Peyer's patch (tissue), 4 donors: ENCODE results near the gene REST. TPM values are rescaled to one million over a fixed set of nuclear protein-coding genes. Genes with fewer than 3 reads are reported as not detected.
"Not testable (repeated sequence)": the region's sequence is repeated elsewhere in the genome, so short reads cannot be mapped to it uniquely, and the experiment has no call there.

Experiments used
- DNase-seq, 3 donors: peaks; one replicate each; pipeline ENCODE4 v3.0.0-alpha.2; 2017 to 2019
- H3K27ac ChIP-seq, 4 donors: fragments of 200-600 bp; sonication (generic); one replicate each; pipeline ENCODE4 v1.5.1; 2016 to 2019
- H3K27me3 ChIP-seq, 2 donors: fragments of 200-600 bp; sonication (generic); one replicate each; pipeline ENCODE4 v1.5.1; 2019
- H3K36me3 ChIP-seq, 3 donors: fragments of 200-600 bp; sonication (generic); one replicate each; pipeline ENCODE4 v1.5.1; 2016 to 2019
- H3K4me1 ChIP-seq, 4 donors: fragments of 200-600 bp; sonication (generic); one replicate each; pipeline ENCODE4 v1.5.1; 2016 to 2019
- H3K4me3 ChIP-seq, 4 donors: fragments of 200-600 bp; sonication (generic); 1 replicate in 3 of 4; 2 replicates in 1 of 4; pipeline ENCODE4 v1.5.1; 2016 to 2019; ENCODE audit warnings: mild to moderate bottlenecking in 1 of 4
- H3K9me3 ChIP-seq, 4 donors: fragments of 200-600 bp; sonication (generic); one replicate each; pipeline ENCODE4 v1.5.1; 2016 to 2019; ENCODE audit warnings: mild to moderate bottlenecking in 1 of 4
- POLR2A ChIP-seq, 2 donors: fragments of 450-650 bp; IDR thresholded peaks; one replicate each; pipeline ENCODE4 v1.5.1; 2017; ENCODE audit warnings: antibody characterized with exemption in 2 of 2, mild to moderate bottlenecking in 2 of 2, moderate library complexity in 2 of 2
- total RNA-seq, 4 donors: library from RNA; depleted of rRNA; stranded (reverse); fragments of >200 nt; gene quantifications; one replicate each; pipeline ENCODE4 v1.1.0, GENCODE V29; 2016
- TF ChIP-seq, protein P1 (sequence below), 6 experiments: fragments of 450-650 bp in 4 of 6; fragments of 200-600 bp in 2 of 6; sonication (generic) in 1 of 6; IDR thresholded peaks; one replicate each; pipeline ENCODE4 v1.5.1; 2017 to 2019; ENCODE audit warnings: antibody characterized with exemption in 6 of 6, mild to moderate bottlenecking in 3 of 6, moderate library complexity in 1 of 6

REST gene
- total RNA-seq, 4 donors from 2014 or later: 27.1 to 37.9 (median 36.0) TPM

DNA sequence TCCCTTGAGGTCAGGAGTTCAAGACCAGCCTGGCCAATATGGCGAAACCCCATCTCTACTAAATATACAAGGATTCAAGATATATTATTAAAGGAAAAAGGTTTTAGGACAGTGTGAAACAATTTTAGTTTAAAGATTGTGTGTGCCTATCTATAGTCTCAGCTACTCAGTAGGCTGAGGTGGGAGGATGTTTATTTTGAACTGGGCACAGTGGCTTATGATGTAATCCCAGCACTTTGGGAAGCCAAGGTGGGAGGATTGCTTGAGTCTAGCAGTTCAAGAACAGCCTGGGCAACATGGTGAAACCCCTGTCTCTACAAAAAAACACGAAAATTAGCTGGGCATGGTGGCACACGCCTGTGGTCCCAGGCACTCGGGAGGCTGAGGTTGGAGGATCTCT lies 31.4 kb upstream of the REST start:
- H3K27ac ChIP-seq: no peak overlapping the region
- H3K9me3 ChIP-seq: no peaks in the 10 kb centered on the region

DNA sequence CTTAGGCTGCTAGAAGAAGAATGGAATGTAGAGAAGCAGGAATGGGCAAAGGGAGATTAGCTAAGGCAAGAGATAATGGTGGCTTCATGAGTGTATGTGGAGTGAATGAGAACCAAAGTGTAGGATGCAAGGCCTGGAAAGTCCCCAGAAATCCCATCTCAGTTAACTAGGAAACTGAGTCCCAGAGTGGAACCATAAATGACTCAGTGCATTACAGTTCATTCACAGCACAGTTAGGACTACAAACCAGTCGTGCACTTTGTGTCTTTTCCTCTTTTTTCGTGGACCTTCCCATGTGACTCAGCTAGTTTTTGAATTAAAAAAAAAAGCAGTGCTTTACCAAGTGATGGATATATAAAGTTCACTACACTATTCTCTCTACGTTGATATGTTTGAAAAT lies 27.7 kb upstream of the REST start:
- H3K27me3 ChIP-seq: no peaks in the 10 kb centered on the region
- H3K4me1 ChIP-seq: no peaks in the 10 kb centered on the region
- no peak overlapping the region for H3K27ac ChIP-seq
- H3K9me3 ChIP-seq: no peaks in the 10 kb centered on the region
- DNase-seq: no peak
- TF ChIP-seq, protein P1, sequence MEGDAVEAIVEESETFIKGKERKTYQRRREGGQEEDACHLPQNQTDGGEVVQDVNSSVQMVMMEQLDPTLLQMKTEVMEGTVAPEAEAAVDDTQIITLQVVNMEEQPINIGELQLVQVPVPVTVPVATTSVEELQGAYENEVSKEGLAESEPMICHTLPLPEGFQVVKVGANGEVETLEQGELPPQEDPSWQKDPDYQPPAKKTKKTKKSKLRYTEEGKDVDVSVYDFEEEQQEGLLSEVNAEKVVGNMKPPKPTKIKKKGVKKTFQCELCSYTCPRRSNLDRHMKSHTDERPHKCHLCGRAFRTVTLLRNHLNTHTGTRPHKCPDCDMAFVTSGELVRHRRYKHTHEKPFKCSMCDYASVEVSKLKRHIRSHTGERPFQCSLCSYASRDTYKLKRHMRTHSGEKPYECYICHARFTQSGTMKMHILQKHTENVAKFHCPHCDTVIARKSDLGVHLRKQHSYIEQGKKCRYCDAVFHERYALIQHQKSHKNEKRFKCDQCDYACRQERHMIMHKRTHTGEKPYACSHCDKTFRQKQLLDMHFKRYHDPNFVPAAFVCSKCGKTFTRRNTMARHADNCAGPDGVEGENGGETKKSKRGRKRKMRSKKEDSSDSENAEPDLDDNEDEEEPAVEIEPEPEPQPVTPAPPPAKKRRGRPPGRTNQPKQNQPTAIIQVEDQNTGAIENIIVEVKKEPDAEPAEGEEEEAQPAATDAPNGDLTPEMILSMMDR (IDR thresholded peaks at IDR 0.05): no peak
- TF ChIP-seq POLR2A (IDR thresholded peaks at IDR 0.05): no peak
- no peak overlapping the region for H3K4me3 ChIP-seq
- no peaks in the 10 kb centered on the region for H3K36me3 ChIP-seq

More for the DNA sequence above, 31.4 kb upstream of the REST start:
- Histone ChIP-seq H3K36me3 (no peaks in the 10 kb centered on the region), H3K4me3 (no peak overlapping the region), H3K27me3 (no peaks in the 10 kb centered on the region), H3K4me1 (no peaks in the 10 kb centered on the region)
- TF ChIP-seq, protein P1 (IDR thresholded peaks at IDR 0.05): no peak
- no peak for TF ChIP-seq POLR2A (IDR thresholded peaks at IDR 0.05)
- no peak for DNase-seq

DNA sequence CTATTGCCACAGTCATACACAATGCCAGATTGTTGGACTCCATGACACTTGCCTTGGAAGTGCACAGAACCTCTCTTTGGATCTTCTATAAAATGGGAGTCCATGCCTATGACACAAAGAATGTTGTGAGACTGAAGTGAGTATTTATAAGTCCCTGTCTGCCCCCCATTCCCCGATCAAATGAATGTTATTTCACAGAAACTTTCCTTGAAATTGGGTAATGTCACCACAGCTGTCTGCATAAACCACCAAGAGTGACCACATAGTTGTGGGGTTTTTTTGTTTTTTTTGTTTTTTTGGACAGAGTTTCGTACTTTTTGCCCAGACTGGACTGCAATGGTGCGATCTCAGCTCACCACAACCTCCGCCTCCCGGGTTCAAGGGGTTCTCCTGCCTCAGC lies 27.1 kb upstream of the REST start:
- no peak overlapping the region for H3K4me3 ChIP-seq
- DNase-seq: no peak
- H3K27ac ChIP-seq: no peak overlapping the region
- no peaks in the 10 kb centered on the region for H3K27me3 ChIP-seq
- H3K9me3 ChIP-seq: no peaks in the 10 kb centered on the region
- no peaks in the 10 kb centered on the region for H3K36me3 ChIP-seq
- H3K4me1 ChIP-seq: no peaks in the 10 kb centered on the region
- TF ChIP-seq, protein P1 (IDR thresholded peaks at IDR 0.05): no peak
- TF ChIP-seq POLR2A (IDR thresholded peaks at IDR 0.05): no peak

DNA sequence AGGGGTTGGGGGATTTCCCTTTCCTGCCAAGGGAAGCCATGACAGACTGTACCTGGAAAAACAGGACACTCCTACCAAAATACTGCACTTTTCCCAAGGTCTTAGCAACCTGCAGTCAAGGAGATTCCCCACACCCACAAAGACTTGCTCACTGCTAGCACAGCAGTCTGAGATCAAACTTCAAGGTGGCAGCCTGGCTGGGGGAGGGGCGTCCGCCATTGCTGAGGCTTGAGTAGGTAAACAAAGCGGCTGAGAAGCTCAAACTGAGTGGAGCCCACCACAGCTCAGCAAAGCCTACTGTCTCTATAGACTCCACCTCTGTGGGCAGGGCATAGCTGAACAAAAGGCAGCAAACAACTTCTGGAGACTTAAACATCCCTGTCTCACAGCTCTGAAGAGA lies 23.2 kb upstream of the REST start:
- DNase-seq, H3K4me3 ChIP-seq, H3K9me3 ChIP-seq, H3K27ac ChIP-seq, H3K36me3 ChIP-seq, H3K4me1 ChIP-seq, H3K27me3 ChIP-seq: not testable (repeated sequence)

DNA sequence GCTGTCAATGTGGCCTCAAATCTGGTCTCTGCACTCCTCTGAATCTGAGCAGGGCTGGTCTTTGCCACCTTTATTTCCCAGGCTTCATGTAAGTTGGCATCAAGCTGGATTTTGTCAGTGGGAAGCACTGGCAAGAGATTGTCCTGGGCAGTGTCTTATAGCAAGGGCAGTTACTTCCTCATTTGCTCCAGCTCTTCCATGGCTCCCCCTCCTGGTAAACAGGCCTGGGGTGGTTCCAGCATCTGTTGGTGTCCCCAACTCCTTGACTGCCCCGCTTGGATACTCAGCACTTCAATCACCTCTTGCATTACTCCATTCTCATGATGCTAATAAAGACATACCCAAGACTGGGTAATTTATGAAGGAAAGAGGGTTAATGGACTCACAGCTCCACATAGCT lies 15.0 kb upstream of the REST start:
- H3K4me3 ChIP-seq: no peak overlapping the region
- no peaks in the 10 kb centered on the region for H3K4me1 ChIP-seq
- no peak for TF ChIP-seq POLR2A (IDR thresholded peaks at IDR 0.05)
- TF ChIP-seq, protein P1 (IDR thresholded peaks at IDR 0.05): no peak
- no peak for DNase-seq
- H3K27ac ChIP-seq: no peak overlapping the region
- H3K36me3 ChIP-seq: no peaks in the 10 kb centered on the region
- no peaks in the 10 kb centered on the region for H3K27me3 ChIP-seq
- H3K9me3 ChIP-seq: no peaks in the 10 kb centered on the region

DNA sequence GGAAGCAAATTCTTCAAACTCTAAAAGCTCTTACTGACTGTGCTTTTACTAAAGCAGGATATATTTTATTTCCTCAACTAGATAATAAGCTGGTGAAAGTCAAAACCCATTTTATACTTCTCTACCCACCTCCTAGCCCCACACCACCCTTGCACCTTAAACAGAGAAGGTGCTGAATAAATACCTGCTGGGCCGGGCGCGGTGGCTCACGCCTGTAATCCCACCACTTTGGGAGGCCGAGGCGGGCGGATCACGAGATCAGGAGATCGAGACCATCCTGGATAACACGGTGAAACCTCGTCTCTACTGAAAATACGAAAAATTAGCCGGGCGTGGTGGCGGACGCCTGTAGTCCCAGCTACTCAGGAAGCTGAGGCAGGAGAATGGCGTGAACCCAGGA lies 9.9 kb upstream of the REST start:
- not testable (repeated sequence) for H3K4me3 ChIP-seq, H3K27me3 ChIP-seq, DNase-seq, H3K27ac ChIP-seq, H3K9me3 ChIP-seq, H3K36me3 ChIP-seq, H3K4me1 ChIP-seq

DNA sequence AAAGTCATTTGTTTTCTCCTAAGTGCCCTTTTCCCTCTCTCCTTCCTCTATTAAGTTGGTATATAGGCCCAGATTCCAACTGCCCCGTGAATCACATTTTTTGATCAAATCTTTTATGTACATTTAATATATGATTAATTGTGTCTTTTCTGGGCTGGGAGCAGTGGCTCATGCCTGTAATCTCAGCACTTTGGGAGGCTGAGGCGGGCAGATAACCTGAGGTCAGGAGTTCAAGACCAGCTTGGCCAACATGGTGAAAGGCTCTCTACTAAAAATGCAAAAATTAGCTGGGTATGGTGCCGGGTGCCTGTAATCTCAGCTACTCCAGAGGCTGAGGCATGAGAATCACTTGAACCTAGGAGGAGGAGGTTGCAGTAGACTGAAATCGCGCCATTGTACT lies 7.5 kb upstream of the REST start:
- not testable (repeated sequence) for H3K4me1 ChIP-seq

More for the DNA sequence above, 7.5 kb upstream of the REST start:
- not testable (repeated sequence) for H3K4me3 ChIP-seq, H3K27me3 ChIP-seq, H3K36me3 ChIP-seq, H3K27ac ChIP-seq, DNase-seq, H3K9me3 ChIP-seq
